ENCODE data around the gene PTX4. TPM values are rescaled to one million over a fixed set of nuclear protein-coding genes. Genes with fewer than 3 reads are reported as not detected.

The PTX4 gene
- total and polyA plus RNA-seq, 9 donors = 0.34 to 1.1 (median 0.74) TPM

- Histone ChIP-seq H3K9me3 (replicated peaks; ENCODE audit: control insufficient read depth, low read depth, low read length) (no peaks in the 10 kb centered on the region), H3K36me3 (ENCODE audit: control insufficient read depth, insufficient read depth, low read length) (peaks cover 87% of the 10 kb centered on the region), H3K27me3 (ENCODE audit: control insufficient read depth, insufficient read depth, low read length) (no peaks in the 10 kb centered on the region), H3K4me1 (ENCODE audit: control insufficient read depth, insufficient read depth, low read length) (no peaks in the 10 kb centered on the region), H3K4me3 (ENCODE audit: low read length) (no peak overlapping the region), H3K27ac (ENCODE audit: low read length) (no peak overlapping the region)
- 94% methylated on average over 44 of the region's 44 CpGs for WGBS (ENCODE audit: insufficient coverage)
- DNase-seq = no peak
These were observed 11.9 kb upstream of the PTX4 start for GRCh38 chr16:1500465-1501150.

DNA sequence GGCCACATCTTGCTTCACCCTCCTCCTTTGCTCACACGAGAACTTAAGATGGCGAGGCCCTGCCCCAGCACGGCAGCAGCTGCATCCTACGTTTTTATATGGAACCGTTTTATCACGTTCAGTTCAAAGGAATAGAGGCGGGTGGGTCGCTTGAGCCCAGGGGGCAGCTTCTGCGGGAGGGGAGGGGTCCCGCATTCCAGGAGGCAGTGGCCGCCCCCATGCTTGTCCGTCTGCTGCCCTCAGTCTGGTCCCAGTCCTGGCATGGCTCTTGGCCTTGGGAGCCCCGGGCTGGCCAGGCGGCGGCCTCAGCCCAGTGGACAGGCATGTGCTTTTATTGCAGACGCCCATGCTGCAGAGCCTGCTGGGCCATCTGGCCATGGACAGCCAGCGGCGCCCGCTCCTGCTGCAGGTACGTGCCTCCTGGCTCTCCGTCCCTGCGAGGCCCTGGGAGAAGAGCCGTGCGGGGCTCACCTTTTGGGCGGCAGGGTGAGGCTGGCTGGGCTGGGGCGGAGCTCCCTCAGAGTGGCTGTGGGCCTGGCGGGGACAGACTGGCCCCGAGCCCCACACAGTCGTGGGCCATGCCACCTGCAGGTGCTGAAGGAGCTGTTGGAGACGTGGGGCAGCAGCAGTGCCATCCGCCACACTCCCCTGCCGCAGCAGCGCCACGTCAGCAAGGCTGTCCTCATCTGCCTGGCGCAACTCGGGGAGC lies 11.2 kb upstream of the PTX4 start:
- 91% methylated on average over 36 of the region's 36 CpGs for WGBS (ENCODE audit: insufficient coverage)
- DNase-seq = no peak

DNA sequence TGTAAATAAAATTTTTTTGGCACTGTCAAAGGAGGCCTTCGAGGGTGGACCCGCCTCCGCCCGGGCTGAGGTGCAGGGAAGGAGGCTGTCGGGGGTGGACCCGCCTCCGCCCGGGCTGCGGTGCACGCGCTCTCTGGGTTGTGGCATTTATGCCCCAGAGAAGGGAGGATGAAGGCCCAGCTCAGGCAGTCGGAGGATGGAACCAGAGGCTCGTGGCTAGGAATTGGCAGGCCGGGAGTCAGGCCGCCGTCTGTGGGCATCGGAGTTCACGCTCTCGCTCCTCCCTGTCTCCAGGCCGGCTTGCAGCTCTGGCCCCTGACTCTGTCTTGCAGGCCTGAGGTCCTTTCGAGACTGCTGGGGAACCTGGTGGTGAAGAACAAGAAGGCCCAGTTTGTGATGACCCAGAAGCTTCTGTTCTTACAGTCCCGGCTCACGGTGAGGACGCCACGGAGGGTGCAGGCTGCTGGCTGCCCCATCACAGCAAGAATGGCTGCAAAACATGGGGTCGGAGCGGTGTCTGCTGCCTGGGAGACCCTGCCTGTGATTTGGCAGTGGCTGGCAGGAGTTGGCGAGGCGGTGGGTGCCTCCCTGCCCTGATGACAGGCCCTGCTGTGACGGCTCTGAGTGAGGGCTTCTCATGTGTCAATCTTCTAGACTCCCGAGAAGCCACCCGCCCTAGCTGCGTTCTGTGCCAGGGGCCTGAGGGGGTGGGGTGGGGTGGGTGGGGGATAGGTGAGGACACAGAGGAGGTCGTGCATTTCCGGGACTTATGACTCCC lies 10.3 kb upstream of the PTX4 start:
- Histone ChIP-seq H3K4me3 (ENCODE audit: low read length) (no peak overlapping the region), H3K9me3 (replicated peaks; ENCODE audit: control insufficient read depth, low read depth, low read length) (no peaks in the 10 kb centered on the region), H3K4me1 (ENCODE audit: control insufficient read depth, insufficient read depth, low read length) (peaks cover 13% of the 10 kb centered on the region), H3K27me3 (ENCODE audit: control insufficient read depth, insufficient read depth, low read length) (no peaks in the 10 kb centered on the region), H3K27ac (ENCODE audit: low read length) (no peak overlapping the region), H3K36me3 (ENCODE audit: control insufficient read depth, insufficient read depth, low read length) (peaks cover 92% of the 10 kb centered on the region)
- DNase-seq = no peak
- WGBS (ENCODE audit: insufficient coverage) = 92% methylated on average over 30 of the region's 35 CpGs

More for the DNA sequence above, 11.2 kb upstream of the PTX4 start:
- no peak overlapping the region for H3K4me3 ChIP-seq (ENCODE audit: low read length)
- no peaks in the 10 kb centered on the region for H3K27me3 ChIP-seq (ENCODE audit: control insufficient read depth, insufficient read depth, low read length)
- peaks cover 88% of the 10 kb centered on the region for H3K36me3 ChIP-seq (ENCODE audit: control insufficient read depth, insufficient read depth, low read length)
- H3K27ac ChIP-seq (ENCODE audit: low read length) = no peak overlapping the region
- H3K9me3 ChIP-seq (replicated peaks; ENCODE audit: control insufficient read depth, low read depth, low read length) = no peaks in the 10 kb centered on the region
- peaks cover 5% of the 10 kb centered on the region for H3K4me1 ChIP-seq (ENCODE audit: control insufficient read depth, insufficient read depth, low read length)

DNA sequence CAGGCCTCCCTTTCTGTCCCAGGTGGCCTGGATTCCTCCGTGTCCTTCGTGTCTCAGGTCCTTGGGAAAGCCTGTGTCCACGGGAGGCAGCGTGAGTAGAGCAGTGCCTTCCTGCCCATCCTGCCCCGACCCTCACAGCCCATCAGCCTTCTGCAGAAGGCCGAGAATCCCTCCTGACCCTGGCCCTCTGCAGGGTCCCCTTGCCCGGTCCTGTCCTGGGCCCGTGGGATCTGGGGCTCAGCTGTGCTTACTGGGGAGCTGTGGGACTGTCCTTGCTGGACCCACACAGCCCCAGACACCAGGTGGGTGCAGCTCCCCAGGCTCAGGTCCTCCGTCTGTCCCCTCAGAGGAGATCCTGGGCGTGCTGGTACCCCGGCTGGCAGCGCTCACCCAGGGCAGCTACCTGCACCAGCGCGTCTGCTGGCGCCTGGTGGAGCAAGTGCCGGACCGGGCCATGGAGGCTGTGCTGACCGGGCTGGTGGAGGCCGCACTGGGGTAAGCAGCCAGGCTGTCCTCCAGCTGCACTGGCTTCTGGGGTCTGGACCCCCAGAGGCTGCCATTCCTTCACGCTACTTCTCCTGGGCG lies 8.4 kb upstream of the PTX4 start:
- H3K27me3 ChIP-seq (ENCODE audit: control insufficient read depth, insufficient read depth, low read length) = no peaks in the 10 kb centered on the region
- peaks cover 75% of the 10 kb centered on the region for H3K36me3 ChIP-seq (ENCODE audit: control insufficient read depth, insufficient read depth, low read length)
- H3K4me1 ChIP-seq (ENCODE audit: control insufficient read depth, insufficient read depth, low read length) = peaks cover 24% of the 10 kb centered on the region
- H3K9me3 ChIP-seq (replicated peaks; ENCODE audit: control insufficient read depth, low read depth, low read length) = no peaks in the 10 kb centered on the region
- H3K4me3 ChIP-seq (ENCODE audit: low read length) = no peak overlapping the region
- no peak for DNase-seq
- WGBS (ENCODE audit: insufficient coverage) = 87% methylated on average over 21 of the region's 21 CpGs
- no peak overlapping the region for H3K27ac ChIP-seq (ENCODE audit: low read length)

GRCh38 chr16:1496464-1496863 lies 7.7 kb upstream of the PTX4 start:
- no peak overlapping the region for H3K4me3 ChIP-seq (ENCODE audit: low read length)
- H3K36me3 ChIP-seq (ENCODE audit: control insufficient read depth, insufficient read depth, low read length) = peaks cover 68% of the 10 kb centered on the region
- 93% methylated on average over 20 of the region's 25 CpGs for WGBS (ENCODE audit: insufficient coverage)
- H3K9me3 ChIP-seq (replicated peaks; ENCODE audit: control insufficient read depth, low read depth, low read length) = no peaks in the 10 kb centered on the region
- H3K27ac ChIP-seq (ENCODE audit: low read length) = no peak overlapping the region
- peaks cover 24% of the 10 kb centered on the region for H3K4me1 ChIP-seq (ENCODE audit: control insufficient read depth, insufficient read depth, low read length)
- H3K27me3 ChIP-seq (ENCODE audit: control insufficient read depth, insufficient read depth, low read length) = no peaks in the 10 kb centered on the region
- no peak for DNase-seq

DNA sequence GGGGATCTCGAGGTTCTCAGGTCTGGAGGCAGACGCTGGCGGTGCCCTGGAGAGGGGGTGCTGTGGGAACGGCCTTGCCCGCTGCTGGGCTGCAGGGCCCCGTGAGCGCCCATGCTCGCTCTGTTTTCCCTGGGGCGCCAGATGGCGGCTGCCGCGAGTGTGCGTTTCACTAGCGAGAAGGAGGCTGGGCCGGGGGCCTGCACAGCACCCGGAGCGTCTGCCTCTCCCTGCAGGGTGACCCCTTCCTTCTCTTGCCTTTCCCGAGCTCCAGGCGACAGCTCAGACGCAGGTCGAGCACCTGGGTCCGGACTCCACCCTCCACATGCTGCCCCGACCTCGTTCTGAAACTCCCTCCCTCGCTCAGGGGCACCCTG lies 7.1 kb upstream of the PTX4 start:
- Histone ChIP-seq H3K4me3 (ENCODE audit: low read length) (no peak overlapping the region), H3K36me3 (ENCODE audit: control insufficient read depth, insufficient read depth, low read length) (peaks cover 62% of the 10 kb centered on the region)

DNA sequence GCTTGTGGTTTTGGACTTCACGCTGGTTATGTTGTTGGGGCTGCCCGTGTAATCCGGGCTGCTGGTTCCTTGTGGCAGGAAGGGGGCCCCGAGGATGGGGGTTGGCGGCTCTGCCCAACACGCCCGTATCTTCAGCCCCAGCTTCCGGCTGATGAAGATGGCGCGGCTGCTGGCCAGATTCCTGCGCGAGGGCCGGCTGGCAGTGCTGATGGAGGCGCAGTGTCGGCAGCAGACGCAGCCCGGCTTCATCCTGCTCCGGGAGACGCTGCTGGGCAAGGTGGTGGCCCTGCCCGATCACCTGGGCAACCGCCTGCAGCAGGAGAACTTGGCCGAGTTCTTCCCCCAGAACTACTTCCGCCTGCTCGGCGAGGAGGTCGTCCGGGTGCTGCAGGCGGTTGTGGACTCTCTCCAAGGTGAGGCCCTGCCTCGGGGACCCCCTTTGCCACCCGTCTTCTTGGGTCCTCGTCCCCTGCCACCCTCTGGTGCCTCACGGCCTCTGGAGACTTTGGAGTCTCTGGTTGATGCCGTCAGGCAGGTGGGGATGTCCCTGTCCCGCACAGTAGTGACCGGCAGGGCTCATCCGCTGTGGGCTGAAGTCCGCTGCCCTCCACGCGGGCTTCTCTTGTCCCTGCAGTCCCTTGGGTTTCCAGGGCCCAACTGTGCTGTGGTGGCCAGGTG lies 6.6 kb upstream of the PTX4 start:
- no peak overlapping the region for H3K4me3 ChIP-seq (ENCODE audit: low read length)
- 90% methylated on average over 38 of the region's 39 CpGs for WGBS (ENCODE audit: insufficient coverage)

More for the DNA sequence above, 7.1 kb upstream of the PTX4 start:
- Histone ChIP-seq H3K4me1 (ENCODE audit: control insufficient read depth, insufficient read depth, low read length) (peaks cover 24% of the 10 kb centered on the region), H3K27me3 (ENCODE audit: control insufficient read depth, insufficient read depth, low read length) (no peaks in the 10 kb centered on the region), H3K27ac (ENCODE audit: low read length) (no peak overlapping the region), H3K9me3 (replicated peaks; ENCODE audit: control insufficient read depth, low read depth, low read length) (no peaks in the 10 kb centered on the region)
- WGBS (ENCODE audit: insufficient coverage) = 87% methylated on average over 25 of the region's 25 CpGs
- no peak for DNase-seq

GRCh38 chr16:1494711-1495110 lies 6.0 kb upstream of the PTX4 start:
- no peaks in the 10 kb centered on the region for H3K9me3 ChIP-seq (replicated peaks; ENCODE audit: control insufficient read depth, low read depth, low read length)
- WGBS (ENCODE audit: insufficient coverage) = 79% methylated on average over 6 of the region's 13 CpGs
- peaks cover 51% of the 10 kb centered on the region for H3K36me3 ChIP-seq (ENCODE audit: control insufficient read depth, insufficient read depth, low read length)
- H3K27ac ChIP-seq (ENCODE audit: low read length) = peak overlapping the region; percentile 60
- DNase-seq = peak; percentile 75
- peak overlapping the region; percentile 88 for H3K4me3 ChIP-seq (ENCODE audit: low read length)
- peaks cover 24% of the 10 kb centered on the region for H3K4me1 ChIP-seq (ENCODE audit: control insufficient read depth, insufficient read depth, low read length)
- H3K27me3 ChIP-seq (ENCODE audit: control insufficient read depth, insufficient read depth, low read length) = no peaks in the 10 kb centered on the region

More for the DNA sequence above, 6.6 kb upstream of the PTX4 start:
- DNase-seq = no peak
- H3K4me1 ChIP-seq (ENCODE audit: control insufficient read depth, insufficient read depth, low read length) = peaks cover 24% of the 10 kb centered on the region
- H3K27ac ChIP-seq (ENCODE audit: low read length) = peak overlapping the region; percentile 38
- peaks cover 57% of the 10 kb centered on the region for H3K36me3 ChIP-seq (ENCODE audit: control insufficient read depth, insufficient read depth, low read length)
- no peaks in the 10 kb centered on the region for H3K27me3 ChIP-seq (ENCODE audit: control insufficient read depth, insufficient read depth, low read length)
- H3K9me3 ChIP-seq (replicated peaks; ENCODE audit: control insufficient read depth, low read depth, low read length) = no peaks in the 10 kb centered on the region

GRCh38 chr16:1494129-1494640 lies 5.4 kb upstream of the PTX4 start:
- H3K36me3 ChIP-seq (ENCODE audit: control insufficient read depth, insufficient read depth, low read length) = peaks cover 46% of the 10 kb centered on the region
- no peaks in the 10 kb centered on the region for H3K9me3 ChIP-seq (replicated peaks; ENCODE audit: control insufficient read depth, low read depth, low read length)
- 22% methylated on average over 22 of the region's 25 CpGs for WGBS (ENCODE audit: insufficient coverage)
- peak overlapping the region; percentile 60 for H3K27ac ChIP-seq (ENCODE audit: low read length)
- peak; percentile 57 for DNase-seq
- H3K4me1 ChIP-seq (ENCODE audit: control insufficient read depth, insufficient read depth, low read length) = peaks cover 24% of the 10 kb centered on the region
- no peaks in the 10 kb centered on the region for H3K27me3 ChIP-seq (ENCODE audit: control insufficient read depth, insufficient read depth, low read length)
- peak overlapping the region; percentile 88 for H3K4me3 ChIP-seq (ENCODE audit: low read length)
